Spleen (tissue), 7 donors: Measurements from ENCODE around the gene BAG5.

ENCODE experiments used
- POLR2A ChIP-seq, 3 donors: fragments of 450-650 bp; IDR thresholded peaks; one replicate each; pipeline ENCODE4 v1.5.1; 2017; ENCODE audit warnings: antibody characterized with exemption in 3 of 3, mild to moderate bottlenecking in 1 of 3
- POLR2AphosphoS5 ChIP-seq, 3 donors: sonication (generic); formaldehyde crosslinking; IDR thresholded peaks; one replicate each; pipeline ENCODE4 v1.5.1; 2017; ENCODE audit warnings: antibody characterized with exemption in 3 of 3
- TF ChIP-seq, protein P1 (sequence below), 11 experiments: fragments of 200-600 bp in 7 of 11; fragments of 450-650 bp in 4 of 11; sonication (generic) in 4 of 11; IDR thresholded peaks in 8 of 11; conservative IDR thresholded peaks in 3 of 11; 1 replicate in 7 of 11; 2 replicates in 4 of 11; pipeline versions ENCODE4 v1.4.0 to v1.8.0; 2016 to 2021; ENCODE audit warnings: antibody characterized with exemption in 11 of 11, inconsistent platforms in 4 of 11, mild to moderate bottlenecking in 1 of 11
- donor health status: DM: no; HTN: no; CAD: no; lungs with moderate emphysema.
- donor health status: DM: no; HTN: no; CAD: no.
- donor health status: DM: no; HTN: no; CAD: no.

DNA sequence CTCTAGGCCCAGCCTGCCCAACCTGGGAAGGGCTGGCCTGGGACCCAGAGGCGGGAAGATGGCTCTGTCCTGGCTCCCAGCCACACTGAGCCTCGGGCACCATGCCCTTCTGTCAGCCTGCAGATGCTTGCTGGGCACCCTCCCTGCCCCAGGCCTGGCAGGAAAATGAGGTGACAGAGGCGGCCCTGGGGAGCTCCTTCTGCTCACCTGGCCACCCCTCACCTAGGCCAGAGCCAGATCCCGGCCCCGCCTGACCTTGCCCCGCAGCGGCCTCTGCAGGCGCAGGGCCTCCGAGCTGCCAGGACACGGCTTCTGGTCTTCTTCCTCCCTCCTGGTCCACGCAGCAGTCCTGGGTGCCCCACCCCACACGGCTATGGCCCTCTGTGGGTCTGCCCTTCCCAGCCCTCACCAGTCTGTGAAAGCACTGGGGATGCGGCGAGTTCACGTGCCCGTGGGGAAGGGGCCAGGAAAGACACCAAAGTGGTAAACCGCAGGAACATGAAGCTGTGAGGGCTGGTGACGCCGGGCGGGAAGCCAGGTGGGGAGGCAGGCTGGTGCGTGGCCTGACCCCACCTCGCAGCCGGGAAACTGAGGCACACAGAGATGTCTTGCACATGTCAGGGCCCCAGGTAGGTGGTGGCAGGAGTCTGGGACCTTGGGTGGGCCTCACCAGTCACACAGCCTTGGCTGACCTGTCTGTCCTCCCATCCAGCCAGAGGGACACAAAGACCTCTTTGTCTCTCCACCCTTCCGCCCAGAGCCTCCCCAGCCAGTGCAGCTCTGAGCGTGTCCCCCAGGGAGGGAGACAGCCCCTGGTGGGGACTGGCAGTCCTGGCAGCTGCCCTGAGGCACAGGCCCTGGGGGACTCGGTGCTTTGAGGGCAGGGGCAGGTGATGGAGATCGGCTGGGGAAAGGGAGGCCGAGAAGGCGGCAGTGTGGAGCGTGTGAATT, 12.8 kb downstream of the BAG5 start:
- TF ChIP-seq POLR2A (IDR thresholded peaks at IDR 0.05) (no peak), POLR2AphosphoS5 (IDR thresholded peaks at IDR 0.05) (peak in 1 of 3 donors; percentile 5)
- TF ChIP-seq, protein P1, sequence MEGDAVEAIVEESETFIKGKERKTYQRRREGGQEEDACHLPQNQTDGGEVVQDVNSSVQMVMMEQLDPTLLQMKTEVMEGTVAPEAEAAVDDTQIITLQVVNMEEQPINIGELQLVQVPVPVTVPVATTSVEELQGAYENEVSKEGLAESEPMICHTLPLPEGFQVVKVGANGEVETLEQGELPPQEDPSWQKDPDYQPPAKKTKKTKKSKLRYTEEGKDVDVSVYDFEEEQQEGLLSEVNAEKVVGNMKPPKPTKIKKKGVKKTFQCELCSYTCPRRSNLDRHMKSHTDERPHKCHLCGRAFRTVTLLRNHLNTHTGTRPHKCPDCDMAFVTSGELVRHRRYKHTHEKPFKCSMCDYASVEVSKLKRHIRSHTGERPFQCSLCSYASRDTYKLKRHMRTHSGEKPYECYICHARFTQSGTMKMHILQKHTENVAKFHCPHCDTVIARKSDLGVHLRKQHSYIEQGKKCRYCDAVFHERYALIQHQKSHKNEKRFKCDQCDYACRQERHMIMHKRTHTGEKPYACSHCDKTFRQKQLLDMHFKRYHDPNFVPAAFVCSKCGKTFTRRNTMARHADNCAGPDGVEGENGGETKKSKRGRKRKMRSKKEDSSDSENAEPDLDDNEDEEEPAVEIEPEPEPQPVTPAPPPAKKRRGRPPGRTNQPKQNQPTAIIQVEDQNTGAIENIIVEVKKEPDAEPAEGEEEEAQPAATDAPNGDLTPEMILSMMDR (IDR thresholded peaks at IDR 0.05 in 8 of 11, conservative IDR thresholded peaks at IDR 0.05 in 3 of 11), result no peak
